Cardiac fibroblast (primary cell): Measurements from ENCODE around the gene ELP4.
A peak's percentile ranks its signal among the peaks of the same experiment; 100 is the strongest.

Source experiments
- DNase-seq, 2 donors: peaks; one replicate each; pipeline versions ENCODE4 v3.0.0 to v3.0.0-alpha.2; 2010; ENCODE audit warnings: low read depth in 2 of 2
- H3K4me3 ChIP-seq, 2 donors: replicated peaks in 1 of 2; 1 replicate in 1 of 2; 2 replicates in 1 of 2; pipeline ENCODE4 v1.5.1; 2011; ENCODE audit warnings: low read depth in 2 of 2, low read length in 2 of 2, mild to moderate bottlenecking in 2 of 2, moderate library complexity in 1 of 2
- TF ChIP-seq, protein P1 (sequence below): IDR thresholded peaks from one replicate; pipeline ENCODE4 v1.5.1; 2011; ENCODE audit warnings: low read depth, mild to moderate bottlenecking, low read length, inconsistent platforms

Gene ELP4

DNA sequence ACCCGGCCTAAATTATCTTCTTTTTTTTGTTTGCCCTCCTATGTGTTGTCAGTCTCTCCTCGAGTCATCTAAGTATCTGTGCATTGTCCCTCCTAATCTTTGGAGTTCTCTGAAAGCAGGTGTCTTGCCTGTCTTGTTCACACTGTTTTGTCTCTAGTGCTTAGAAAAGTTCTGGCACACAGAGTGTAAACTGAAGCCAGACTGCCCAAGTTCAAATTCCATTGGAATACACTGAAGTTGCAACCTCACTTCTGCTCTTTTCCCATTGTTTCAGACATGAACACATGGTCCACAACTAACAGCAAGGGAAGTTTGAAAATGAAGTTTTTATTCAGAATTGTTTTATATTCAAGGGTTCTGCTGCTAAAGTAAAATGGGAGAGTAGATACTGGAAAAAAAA lies 262.8 kb downstream of the ELP4 start:
- TF ChIP-seq, protein P1, sequence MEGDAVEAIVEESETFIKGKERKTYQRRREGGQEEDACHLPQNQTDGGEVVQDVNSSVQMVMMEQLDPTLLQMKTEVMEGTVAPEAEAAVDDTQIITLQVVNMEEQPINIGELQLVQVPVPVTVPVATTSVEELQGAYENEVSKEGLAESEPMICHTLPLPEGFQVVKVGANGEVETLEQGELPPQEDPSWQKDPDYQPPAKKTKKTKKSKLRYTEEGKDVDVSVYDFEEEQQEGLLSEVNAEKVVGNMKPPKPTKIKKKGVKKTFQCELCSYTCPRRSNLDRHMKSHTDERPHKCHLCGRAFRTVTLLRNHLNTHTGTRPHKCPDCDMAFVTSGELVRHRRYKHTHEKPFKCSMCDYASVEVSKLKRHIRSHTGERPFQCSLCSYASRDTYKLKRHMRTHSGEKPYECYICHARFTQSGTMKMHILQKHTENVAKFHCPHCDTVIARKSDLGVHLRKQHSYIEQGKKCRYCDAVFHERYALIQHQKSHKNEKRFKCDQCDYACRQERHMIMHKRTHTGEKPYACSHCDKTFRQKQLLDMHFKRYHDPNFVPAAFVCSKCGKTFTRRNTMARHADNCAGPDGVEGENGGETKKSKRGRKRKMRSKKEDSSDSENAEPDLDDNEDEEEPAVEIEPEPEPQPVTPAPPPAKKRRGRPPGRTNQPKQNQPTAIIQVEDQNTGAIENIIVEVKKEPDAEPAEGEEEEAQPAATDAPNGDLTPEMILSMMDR, result no peak
- H3K4me3 ChIP-seq, result no peak overlapping the region
- DNase-seq, result no peak

DNA sequence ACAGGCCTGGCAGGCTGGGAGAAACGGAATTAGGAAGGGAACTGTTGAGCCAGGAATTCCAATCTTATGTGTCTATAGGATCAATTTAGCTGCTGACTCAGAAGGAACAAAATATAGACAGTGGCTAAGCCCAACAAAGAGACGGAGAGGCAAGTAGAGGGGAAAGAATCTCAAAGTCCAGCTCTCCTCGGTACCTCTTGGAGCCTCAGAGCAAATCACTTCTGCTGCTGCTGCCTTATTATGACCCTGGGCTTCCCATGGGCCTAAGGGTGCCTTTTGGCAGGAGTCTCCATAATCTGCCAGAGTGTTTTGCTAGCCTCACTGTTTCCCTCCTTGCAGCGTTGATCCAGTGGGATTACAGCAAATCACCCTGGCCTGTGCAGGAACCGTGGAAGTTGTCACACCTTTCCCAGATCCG lies 269.8 kb downstream of the ELP4 start:
- DNase-seq, result peak in 1 of 2 donors; percentile 68
- H3K4me3 ChIP-seq, result no peak overlapping the region
- TF ChIP-seq, protein P1, result no peak

DNA sequence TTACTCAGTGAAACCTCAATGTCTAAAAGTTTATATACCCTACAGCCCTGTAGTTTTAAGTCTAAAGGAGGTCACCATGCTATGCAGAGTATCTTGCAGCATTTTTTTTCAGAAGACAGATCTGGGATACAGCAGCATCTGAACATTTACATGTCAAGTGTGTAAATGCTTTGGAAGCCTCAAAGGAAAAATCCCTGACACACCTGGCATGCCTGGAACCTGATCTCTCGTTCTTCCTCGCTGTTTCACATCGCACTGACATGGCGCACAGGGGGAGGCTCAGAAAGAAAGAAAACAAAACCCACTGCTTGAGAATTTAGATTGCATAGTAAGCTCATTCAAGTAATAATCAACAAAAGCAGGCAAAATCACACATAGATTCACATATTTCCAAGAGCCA lies 270.5 kb downstream of the ELP4 start:
- DNase-seq, result no peak
- no peak overlapping the region for H3K4me3 ChIP-seq
- TF ChIP-seq, protein P1, result no peak

DNA sequence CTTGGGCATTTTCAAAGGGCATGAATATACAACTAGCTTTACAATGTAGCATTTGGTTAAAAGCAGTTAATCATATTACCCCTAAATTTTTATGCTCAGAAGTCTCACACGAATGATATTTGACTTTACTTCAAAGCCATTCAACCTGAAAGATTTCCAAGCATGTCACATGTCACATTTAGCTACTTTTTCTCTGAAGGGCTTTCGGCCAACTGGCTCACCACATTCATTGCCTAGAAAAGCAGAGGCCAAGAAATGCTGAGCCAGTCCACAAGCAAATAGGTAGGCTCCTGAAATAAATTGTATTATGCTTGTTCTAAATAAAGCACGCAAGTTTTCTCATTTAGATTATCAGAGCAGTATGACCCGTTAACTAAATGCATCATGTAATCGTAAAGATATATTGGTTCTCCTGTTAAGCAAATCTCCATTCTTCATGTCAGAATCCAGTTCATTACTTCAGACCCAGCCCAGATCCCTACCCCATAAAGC lies 271.0 kb downstream of the ELP4 start:
- TF ChIP-seq, protein P1, result no peak
- no peak overlapping the region for H3K4me3 ChIP-seq
- no peak for DNase-seq

DNA sequence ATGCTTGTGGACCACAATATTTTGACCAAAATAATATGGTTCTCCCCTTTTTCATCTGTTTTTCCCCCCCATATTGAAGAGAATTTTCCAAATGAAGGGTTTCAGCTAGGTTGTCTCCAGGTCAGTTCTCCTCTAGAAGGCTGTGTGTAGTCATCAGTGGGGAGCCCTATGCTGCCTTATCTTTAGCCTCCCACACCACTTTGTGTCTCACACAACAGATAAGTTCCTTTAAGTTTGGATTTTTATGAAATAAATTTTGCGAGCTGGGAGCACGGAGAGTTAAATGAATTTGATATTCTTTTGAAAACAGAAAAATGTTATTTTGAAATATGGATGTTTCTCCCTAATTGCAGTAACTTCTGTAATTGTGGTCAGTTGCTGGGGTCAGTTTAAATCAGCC lies 272.7 kb downstream of the ELP4 start:
- H3K4me3 ChIP-seq, result no peak overlapping the region
- DNase-seq, result no peak
- TF ChIP-seq, protein P1, result no peak

DNA sequence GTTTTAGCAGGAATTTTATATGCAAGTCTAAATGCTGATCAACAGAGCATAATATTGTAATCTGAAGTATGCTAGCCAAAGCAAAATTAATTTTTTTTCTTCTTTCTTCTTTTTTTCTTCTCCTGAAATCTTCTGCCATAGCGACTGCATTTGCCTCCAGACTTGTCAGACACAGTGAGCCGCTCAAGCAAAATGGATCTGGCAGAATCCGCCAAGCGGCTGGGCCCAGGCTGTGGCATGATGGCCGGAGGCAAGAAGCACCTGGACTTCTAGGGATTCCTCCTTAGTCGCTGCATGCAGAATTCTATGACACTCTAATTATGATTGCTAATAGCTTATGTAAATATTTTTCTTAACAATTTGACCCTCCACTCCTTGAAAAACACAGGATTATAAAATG lies 273.7 kb downstream of the ELP4 start:
- DNase-seq, result no peak
- TF ChIP-seq, protein P1, result no peak
- H3K4me3 ChIP-seq, result no peak overlapping the region

DNA sequence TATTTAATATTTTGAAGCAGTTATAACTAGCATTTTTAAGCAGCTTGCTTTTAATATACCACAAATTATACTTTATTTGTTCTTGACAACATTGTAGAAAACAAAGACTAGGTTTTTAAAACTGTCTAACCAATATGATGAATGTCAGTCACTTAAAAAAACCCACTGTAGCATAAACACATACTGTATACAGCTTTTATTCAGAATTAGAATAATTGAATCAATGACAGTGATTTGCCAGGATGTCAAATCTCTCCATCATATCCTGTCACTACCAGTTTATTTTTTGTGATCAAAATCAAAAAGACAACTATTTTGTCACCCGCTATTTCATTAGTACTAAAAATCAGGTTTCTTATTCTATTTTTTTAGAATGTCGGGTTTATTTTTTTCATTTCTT lies 275.0 kb downstream of the ELP4 start:
- H3K4me3 ChIP-seq, result no peak overlapping the region
- TF ChIP-seq, protein P1, result no peak
- no peak for DNase-seq
